Natural killer cell (primary cell): ENCODE results near the gene DEPDC1B. TPM values are rescaled to one million over a fixed set of nuclear protein-coding genes. Genes with fewer than 3 reads are reported as not detected.

Experiments
- ATAC-seq, 3 donors: fragments of 150-1000 bp in 2 of 3; fragments of 200-7000 bp in 1 of 3; cut with Tn5 transposase; 1 replicate in 1 of 3; 2 replicates in 2 of 3; pipeline ENCODE4 v1.10.0; 2021; ENCODE audit warnings: mild to moderate bottlenecking in 2 of 3, moderate library complexity in 2 of 3
- DNase-seq, 2 donors: peaks; one replicate each; pipeline versions ENCODE4 v3.0.0 to v3.0.0-alpha.2; 2013 to 2021; ENCODE audit warnings: mixed read lengths in 1 of 2
- H3K27ac ChIP-seq: one replicate; pipeline ENCODE4 v1.5.1; 2013; ENCODE audit warnings: mild to moderate bottlenecking, low read length
- H3K27me3 ChIP-seq: one replicate; pipeline ENCODE4 v1.6.1; 2013; ENCODE audit warnings: low read length; ENCODE audit not compliant: control insufficient read depth, insufficient read depth
- H3K36me3 ChIP-seq: one replicate; pipeline ENCODE4 v1.6.1; 2013; ENCODE audit warnings: low read length; ENCODE audit not compliant: control insufficient read depth, insufficient read depth
- H3K4me1 ChIP-seq: one replicate; pipeline ENCODE4 v1.6.1; 2013; ENCODE audit warnings: low read length; ENCODE audit not compliant: control insufficient read depth, insufficient read depth
- H3K4me3 ChIP-seq: one replicate; pipeline ENCODE4 v1.5.1; 2013; ENCODE audit warnings: low read length
- H3K9me3 ChIP-seq: one replicate; pipeline ENCODE4 v1.6.1; 2013; ENCODE audit warnings: low read length; ENCODE audit not compliant: control insufficient read depth, insufficient read depth
- H3K27ac Mint-ChIP-seq, 2 donors: one replicate each; pipeline ENCODE4 v1.8.0; 2022; ENCODE audit warnings: mild to moderate bottlenecking in 2 of 2, mixed read lengths in 2 of 2, moderate library complexity in 1 of 2
- H3K27me3 Mint-ChIP-seq, 2 donors: one replicate each; pipeline ENCODE4 v1.8.0; 2022; ENCODE audit warnings: low read depth in 2 of 2, mixed read lengths in 2 of 2
- H3K36me3 Mint-ChIP-seq: one replicate; pipeline ENCODE4 v1.8.0; 2022; ENCODE audit warnings: mixed read lengths
- H3K4me1 Mint-ChIP-seq, 2 donors: one replicate each; pipeline ENCODE4 v1.8.0; 2022; ENCODE audit warnings: mixed read lengths in 2 of 2
- H3K4me3 Mint-ChIP-seq: one replicate; pipeline ENCODE4 v1.8.0; 2022; ENCODE audit warnings: mild to moderate bottlenecking, moderate library complexity, mixed read lengths
- H3K9me3 Mint-ChIP-seq, 2 donors: one replicate each; pipeline ENCODE4 v1.8.0; 2022; ENCODE audit warnings: mixed read lengths in 2 of 2
- WGBS: methylation state at CpG from one replicate; pipeline ENCODE4 v1.1.7; 2013; ENCODE audit warnings: missing lambda C conversion rate; ENCODE audit not compliant: insufficient coverage; 5-methylcytosine and 5-hydroxymethylcytosine counted together
- intact Hi-C: fragments of 100-400 bp; cut with micrococcal nuclease; formaldehyde crosslinking; loops from one replicate; pipeline ENCODE4 v1.14.2; 2022
- total RNA-seq, 4 donors: library from RNA; stranded (reverse); fragments of 120-200 nt in 1 of 4; gene quantifications; one replicate each; pipeline versions ENCODE4 v1.2.3 to v1.2.4, GENCODE V29; 2013 to 2022
- TF ChIP-seq, protein P1 (sequence below): fragments of 200-600 bp; IDR thresholded peaks from one replicate; pipeline ENCODE4 v1.8.0; 2022; ENCODE audit warnings: antibody characterized with exemption

Gene DEPDC1B
- total RNA-seq, 3 donors from 2014 or later (not counting 1 experiment from before 2014, with no cell fraction given) = 1.2 to 1.3 (median 1.2) TPM

DNA sequence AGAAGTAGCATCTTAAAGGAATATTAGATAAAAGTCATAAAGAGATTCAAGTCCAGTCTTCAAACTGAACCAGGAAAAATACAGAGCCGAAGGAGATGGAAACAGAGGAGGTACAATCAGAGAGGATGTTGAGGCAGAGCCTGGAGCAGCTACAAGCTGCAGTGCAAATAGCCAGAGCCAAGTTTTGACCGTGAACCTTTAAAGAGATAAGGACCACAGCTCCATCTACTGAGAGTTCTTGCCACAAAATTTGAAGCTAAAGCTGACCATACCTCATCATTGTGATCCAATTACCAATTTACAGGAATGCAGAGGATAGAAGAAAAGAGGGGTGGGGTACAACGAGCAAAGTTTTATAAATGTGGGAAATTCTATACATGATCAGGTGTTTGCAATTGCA lies 10.4 kb upstream of the DEPDC1B start:
- Mint-ChIP-seq H3K4me1 (no peaks in the 10 kb centered on the region), H3K9me3 (peaks cover 0 to 2% of the 10 kb centered on the region in 2 donors), H3K27me3 (peaks cover 8 to 14% of the 10 kb centered on the region in 2 donors), H3K27ac (no peak overlapping the region), H3K36me3 (no peaks in the 10 kb centered on the region), H3K4me3 (no peak overlapping the region)
- ATAC-seq (no peak), DNase-seq (no peak)
- intact Hi-C loops = no loop called here
- TF ChIP-seq, protein P1, sequence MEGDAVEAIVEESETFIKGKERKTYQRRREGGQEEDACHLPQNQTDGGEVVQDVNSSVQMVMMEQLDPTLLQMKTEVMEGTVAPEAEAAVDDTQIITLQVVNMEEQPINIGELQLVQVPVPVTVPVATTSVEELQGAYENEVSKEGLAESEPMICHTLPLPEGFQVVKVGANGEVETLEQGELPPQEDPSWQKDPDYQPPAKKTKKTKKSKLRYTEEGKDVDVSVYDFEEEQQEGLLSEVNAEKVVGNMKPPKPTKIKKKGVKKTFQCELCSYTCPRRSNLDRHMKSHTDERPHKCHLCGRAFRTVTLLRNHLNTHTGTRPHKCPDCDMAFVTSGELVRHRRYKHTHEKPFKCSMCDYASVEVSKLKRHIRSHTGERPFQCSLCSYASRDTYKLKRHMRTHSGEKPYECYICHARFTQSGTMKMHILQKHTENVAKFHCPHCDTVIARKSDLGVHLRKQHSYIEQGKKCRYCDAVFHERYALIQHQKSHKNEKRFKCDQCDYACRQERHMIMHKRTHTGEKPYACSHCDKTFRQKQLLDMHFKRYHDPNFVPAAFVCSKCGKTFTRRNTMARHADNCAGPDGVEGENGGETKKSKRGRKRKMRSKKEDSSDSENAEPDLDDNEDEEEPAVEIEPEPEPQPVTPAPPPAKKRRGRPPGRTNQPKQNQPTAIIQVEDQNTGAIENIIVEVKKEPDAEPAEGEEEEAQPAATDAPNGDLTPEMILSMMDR = no peak
- Histone ChIP-seq H3K9me3 (no peaks in the 10 kb centered on the region), H3K36me3 (no peaks in the 10 kb centered on the region), H3K27me3 (no peaks in the 10 kb centered on the region), H3K27ac (no peak overlapping the region), H3K4me3 (no peak overlapping the region), H3K4me1 (no peaks in the 10 kb centered on the region)
- 77% methylated on average over 2 of the region's 3 CpGs for WGBS

DNA sequence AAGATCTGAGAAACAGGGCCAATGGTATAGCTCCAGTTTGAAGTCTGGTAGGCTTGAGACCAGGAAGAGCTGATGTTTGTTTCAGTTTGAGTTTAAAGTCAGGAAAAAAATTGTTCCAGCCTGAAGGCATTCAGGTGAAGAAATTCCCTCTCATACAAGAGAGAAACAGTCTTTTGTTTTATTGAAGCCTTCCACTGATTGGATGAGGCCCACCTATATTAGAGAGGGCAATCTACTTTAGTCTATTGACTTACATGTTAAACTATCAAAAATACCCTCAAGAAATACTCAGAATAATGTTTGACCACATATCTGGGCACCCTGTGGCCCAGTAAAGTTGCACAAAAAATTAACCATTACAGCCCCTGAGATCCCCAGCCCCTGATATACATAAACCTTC lies 5.2 kb upstream of the DEPDC1B start:
- no peak overlapping the region for H3K4me3 ChIP-seq
- Mint-ChIP-seq H3K4me3 (no peak overlapping the region), H3K27me3 (peaks cover 6 to 7% of the 10 kb centered on the region in 2 donors), H3K9me3 (no peaks in the 10 kb centered on the region), H3K36me3 (no peaks in the 10 kb centered on the region), H3K27ac (no peak overlapping the region), H3K4me1 (peaks cover 6 to 7% of the 10 kb centered on the region in 2 donors)
- no peaks in the 10 kb centered on the region for H3K36me3 ChIP-seq
- H3K9me3 ChIP-seq = no peaks in the 10 kb centered on the region
- ATAC-seq (no peak), DNase-seq (no peak)
- H3K4me1 ChIP-seq = peaks cover 7% of the 10 kb centered on the region
- no peak overlapping the region for H3K27ac ChIP-seq
- TF ChIP-seq, protein P1 = no peak
- no peaks in the 10 kb centered on the region for H3K27me3 ChIP-seq
- intact Hi-C loops = no loop called here

DNA sequence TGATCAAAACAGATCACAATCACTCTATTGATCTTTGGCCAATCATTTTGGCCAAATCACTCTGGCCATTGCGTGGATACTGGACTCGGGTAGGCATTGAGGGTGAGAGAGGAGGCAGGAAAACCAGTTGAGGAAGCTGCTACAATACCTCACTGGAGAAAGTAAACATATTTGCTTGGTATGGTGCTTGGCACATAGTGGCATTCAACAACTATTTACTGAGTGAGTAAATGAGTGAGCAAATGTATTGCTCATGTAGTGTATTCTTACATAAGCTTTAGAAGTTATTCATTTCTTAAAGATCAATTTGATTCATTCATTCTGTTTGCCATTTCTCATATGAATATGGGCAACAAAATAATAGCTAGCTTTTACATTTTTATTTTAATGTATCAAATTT lies 4.0 kb upstream of the DEPDC1B start:
- Mint-ChIP-seq H3K36me3 (no peaks in the 10 kb centered on the region), H3K27me3 (peaks cover 6 to 7% of the 10 kb centered on the region in 2 donors), H3K4me3 (no peak overlapping the region), H3K4me1 (peaks cover 17% of the 10 kb centered on the region in 2 donors), H3K27ac (no peak overlapping the region), H3K9me3 (no peaks in the 10 kb centered on the region)
- 86% methylated on average over 2 of the region's 2 CpGs for WGBS
- no peaks in the 10 kb centered on the region for H3K27me3 ChIP-seq
- DNase-seq = no peak
- peaks cover 15% of the 10 kb centered on the region for H3K4me1 ChIP-seq
- H3K9me3 ChIP-seq = no peaks in the 10 kb centered on the region
- TF ChIP-seq, protein P1 = no peak
- H3K27ac ChIP-seq = no peak overlapping the region
- ATAC-seq = no peak
- H3K4me3 ChIP-seq = no peak overlapping the region
- intact Hi-C loops = no loop called here
- no peaks in the 10 kb centered on the region for H3K36me3 ChIP-seq

DNA sequence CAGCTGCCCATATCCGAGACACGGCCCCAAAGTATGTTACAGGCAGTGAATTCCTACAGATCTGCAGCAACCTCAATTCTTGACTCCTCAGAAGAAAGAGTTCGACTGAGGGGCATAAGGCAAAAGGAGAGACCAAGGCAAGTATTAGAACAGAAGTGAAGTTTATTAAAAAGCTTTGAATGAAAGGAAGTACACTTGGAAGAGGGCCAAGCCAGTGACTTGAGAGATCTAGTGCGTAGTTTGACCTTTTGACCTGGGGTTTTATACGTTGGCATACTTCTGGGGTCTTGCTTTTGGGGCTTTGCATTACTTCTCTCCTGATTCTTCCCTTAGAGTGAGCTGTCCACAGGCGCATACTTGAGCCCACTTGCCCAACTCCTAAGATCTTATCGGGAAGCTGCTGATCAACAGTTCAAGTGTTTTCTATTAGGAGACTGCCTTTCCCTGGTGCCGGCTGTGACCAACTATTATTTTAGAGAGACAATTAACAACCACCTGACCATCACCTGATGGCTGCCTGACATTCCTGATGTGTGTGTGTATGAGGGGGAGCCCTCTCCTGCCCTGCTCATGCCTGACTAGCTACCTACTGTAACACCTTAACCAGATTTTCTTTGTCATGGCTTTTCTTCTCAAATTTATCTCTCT lies 1.5 kb upstream of the DEPDC1B start:
- TF ChIP-seq, protein P1 = no peak
- Mint-ChIP-seq H3K27ac (peak overlapping the region in 1 of 2 donors; percentile 47), H3K27me3 (peaks cover 6 to 7% of the 10 kb centered on the region in 2 donors), H3K4me3 (peak overlapping the region; percentile 94), H3K9me3 (no peaks in the 10 kb centered on the region), H3K36me3 (no peaks in the 10 kb centered on the region), H3K4me1 (peaks cover 19 to 21% of the 10 kb centered on the region in 2 donors)
- WGBS = 71% methylated on average over 7 of the region's 8 CpGs
- DNase-seq = peak in 1 of 2 donors; percentile 28
- intact Hi-C loops = no loop called here
- Histone ChIP-seq H3K27ac (no peak overlapping the region), H3K36me3 (no peaks in the 10 kb centered on the region), H3K4me1 (peaks cover 17% of the 10 kb centered on the region), H3K27me3 (no peaks in the 10 kb centered on the region), H3K4me3 (no peak overlapping the region), H3K9me3 (no peaks in the 10 kb centered on the region)
- no peak for ATAC-seq
